ENCODE data around the gene FOXN3. TPM values are rescaled to one million over a fixed set of nuclear protein-coding genes. Genes with fewer than 3 reads are reported as not detected.
A peak's percentile ranks its signal among the peaks of the same experiment; 100 is the strongest.

The FOXN3 gene
- total and polyA plus RNA-seq, 5 donors, result 31.5 to 146 (median 119) TPM

- DNase-seq (no peak), ATAC-seq (no peak)
- Histone ChIP-seq H3K4me1 (ENCODE audit: control insufficient read depth, insufficient read depth, low read length) (peaks cover 11% of the 10 kb centered on the region), H3K27me3 (ENCODE audit: control insufficient read depth, insufficient read depth) (no peaks in the 10 kb centered on the region), H3K9me3 (ENCODE audit: control insufficient read depth, low read length) (no peaks in the 10 kb centered on the region), H3K27ac (ENCODE audit: low read length) (no peak overlapping the region), H3K4me3 (ENCODE audit: low read length) (no peak overlapping the region)
- intact Hi-C loops (cut with DNase I), result no loop called here
- 94% methylated on average over 5 of the region's 5 CpGs for WGBS
Measured at GRCh38 chr14:89312932-89313331, 104.1 kb downstream of the FOXN3 start.

- 86% methylated on average over 9 of the region's 9 CpGs for WGBS
- intact Hi-C loops (cut with DNase I), result no loop called here
- Histone ChIP-seq H3K27me3 (ENCODE audit: control insufficient read depth, insufficient read depth) (no peaks in the 10 kb centered on the region), H3K9me3 (ENCODE audit: control insufficient read depth, low read length) (no peaks in the 10 kb centered on the region), H3K4me1 (ENCODE audit: control insufficient read depth, insufficient read depth, low read length) (peaks cover 5% of the 10 kb centered on the region), H3K27ac (ENCODE audit: low read length) (no peak overlapping the region), H3K4me3 (ENCODE audit: low read length) (no peak overlapping the region)
- DNase-seq (no peak), ATAC-seq (no peak)
Measured at GRCh38 chr14:89310211-89310610, 106.8 kb downstream of the FOXN3 start.

- DNase-seq (no peak), ATAC-seq (no peak)
- no peak overlapping the region for H3K27ac ChIP-seq (ENCODE audit: low read length)
- peaks cover 7% of the 10 kb centered on the region for H3K4me1 ChIP-seq (ENCODE audit: control insufficient read depth, insufficient read depth, low read length)
- 88% methylated on average over 11 of the region's 11 CpGs for WGBS
- no peaks in the 10 kb centered on the region for H3K27me3 ChIP-seq (ENCODE audit: control insufficient read depth, insufficient read depth)
- intact Hi-C loops (cut with DNase I), result no loop called here
- H3K9me3 ChIP-seq (ENCODE audit: control insufficient read depth, low read length), result no peaks in the 10 kb centered on the region
- no peak overlapping the region for H3K4me3 ChIP-seq (ENCODE audit: low read length)
Measured at GRCh38 chr14:89309670-89310177, 107.3 kb downstream of the FOXN3 start.

GRCh38 chr14:89308232-89308959, 108.6 kb downstream of the FOXN3 start:
- Histone ChIP-seq H3K4me3 (ENCODE audit: low read length) (no peak overlapping the region), H3K9me3 (ENCODE audit: control insufficient read depth, low read length) (no peaks in the 10 kb centered on the region), H3K4me1 (ENCODE audit: control insufficient read depth, insufficient read depth, low read length) (peaks cover 8% of the 10 kb centered on the region), H3K27me3 (ENCODE audit: control insufficient read depth, insufficient read depth) (no peaks in the 10 kb centered on the region), H3K27ac (ENCODE audit: low read length) (no peak overlapping the region)
- intact Hi-C loops (cut with DNase I), result no loop called here
- WGBS, result 85% methylated on average over 10 of the region's 10 CpGs
- DNase-seq (no peak), ATAC-seq (no peak)

GRCh38 chr14:89307409-89307808, 109.6 kb downstream of the FOXN3 start:
- intact Hi-C loops (cut with DNase I), result no loop called here
- H3K27me3 ChIP-seq (ENCODE audit: control insufficient read depth, insufficient read depth), result no peaks in the 10 kb centered on the region
- 89% methylated on average over 8 of the region's 8 CpGs for WGBS
- H3K27ac ChIP-seq (ENCODE audit: low read length), result no peak overlapping the region
- H3K9me3 ChIP-seq (ENCODE audit: control insufficient read depth, low read length), result no peaks in the 10 kb centered on the region
- H3K4me3 ChIP-seq (ENCODE audit: low read length), result no peak overlapping the region
- ATAC-seq, result no peak
- DNase-seq, result no peak
- peaks cover 15% of the 10 kb centered on the region for H3K4me1 ChIP-seq (ENCODE audit: control insufficient read depth, insufficient read depth, low read length)

GRCh38 chr14:89304972-89305703, 111.9 kb downstream of the FOXN3 start:
- intact Hi-C loops (cut with DNase I), result no loop called here
- DNase-seq (peak in 1 of 3 donors; percentile 43), ATAC-seq (peak; percentile 49 to 53)
- H3K4me3 ChIP-seq (ENCODE audit: low read length), result no peak overlapping the region
- H3K4me1 ChIP-seq (ENCODE audit: control insufficient read depth, insufficient read depth, low read length), result peaks cover 15% of the 10 kb centered on the region
- H3K27me3 ChIP-seq (ENCODE audit: control insufficient read depth, insufficient read depth), result no peaks in the 10 kb centered on the region
- H3K27ac ChIP-seq (ENCODE audit: low read length), result peak overlapping the region; percentile 81
- 41% methylated on average over 16 of the region's 16 CpGs for WGBS
- no peaks in the 10 kb centered on the region for H3K9me3 ChIP-seq (ENCODE audit: control insufficient read depth, low read length)

GRCh38 chr14:89304561-89304960, 112.5 kb downstream of the FOXN3 start:
- H3K4me1 ChIP-seq (ENCODE audit: control insufficient read depth, insufficient read depth, low read length), result peaks cover 15% of the 10 kb centered on the region
- DNase-seq, result no peak
- no peaks in the 10 kb centered on the region for H3K9me3 ChIP-seq (ENCODE audit: control insufficient read depth, low read length)
- 57% methylated on average over 6 of the region's 6 CpGs for WGBS
- H3K27ac ChIP-seq (ENCODE audit: low read length), result peak overlapping the region; percentile 78
- ATAC-seq, result peak in 1 of 2 donors; percentile 15
- intact Hi-C loops (cut with DNase I), result no loop called here
- no peaks in the 10 kb centered on the region for H3K27me3 ChIP-seq (ENCODE audit: control insufficient read depth, insufficient read depth)
- no peak overlapping the region for H3K4me3 ChIP-seq (ENCODE audit: low read length)

GRCh38 chr14:89303456-89304435, 113.3 kb downstream of the FOXN3 start:
- Histone ChIP-seq H3K4me1 (ENCODE audit: control insufficient read depth, insufficient read depth, low read length) (peaks cover 15% of the 10 kb centered on the region), H3K27ac (ENCODE audit: low read length) (peak overlapping the region; percentile 94), H3K9me3 (ENCODE audit: control insufficient read depth, low read length) (no peaks in the 10 kb centered on the region), H3K27me3 (ENCODE audit: control insufficient read depth, insufficient read depth) (no peaks in the 10 kb centered on the region), H3K4me3 (ENCODE audit: low read length) (no peak overlapping the region)
- ATAC-seq, result peak; percentile 77 to 86
- WGBS, result 7% methylated on average over 14 of the region's 14 CpGs
- intact Hi-C loops (cut with DNase I), result no loop called here
- peak; percentile 62 to 83 (median 69) for DNase-seq

GRCh38 chr14:89302396-89302950, 114.6 kb downstream of the FOXN3 start:
- DNase-seq (no peak), ATAC-seq (no peak)
- 90% methylated on average over 7 of the region's 7 CpGs for WGBS
- H3K27me3 ChIP-seq (ENCODE audit: control insufficient read depth, insufficient read depth), result no peaks in the 10 kb centered on the region
- peak overlapping the region; percentile 78 for H3K27ac ChIP-seq (ENCODE audit: low read length)
- H3K9me3 ChIP-seq (ENCODE audit: control insufficient read depth, low read length), result no peaks in the 10 kb centered on the region
- intact Hi-C loops (cut with DNase I), result no loop called here
- H3K4me3 ChIP-seq (ENCODE audit: low read length), result no peak overlapping the region
- peaks cover 13% of the 10 kb centered on the region for H3K4me1 ChIP-seq (ENCODE audit: control insufficient read depth, insufficient read depth, low read length)

- Histone ChIP-seq H3K27me3 (ENCODE audit: control insufficient read depth, insufficient read depth) (no peaks in the 10 kb centered on the region), H3K9me3 (ENCODE audit: control insufficient read depth, low read length) (no peaks in the 10 kb centered on the region), H3K4me1 (ENCODE audit: control insufficient read depth, insufficient read depth, low read length) (peaks cover 9% of the 10 kb centered on the region), H3K4me3 (ENCODE audit: low read length) (no peak overlapping the region), H3K27ac (ENCODE audit: low read length) (no peak overlapping the region)
- DNase-seq (no peak), ATAC-seq (no peak)
- 89% methylated on average over 4 of the region's 4 CpGs for WGBS
- intact Hi-C loops (cut with DNase I), result no loop called here
Measured at GRCh38 chr14:89299587-89299986, 117.4 kb downstream of the FOXN3 start.

Measured in right cardiac atrium (tissue), 5 donors.